ENCODE data around the gene OR2T6.
"Not testable (repeated sequence)": the region's sequence is repeated elsewhere in the genome, so short reads cannot be mapped to it uniquely, and the experiment has no call there.

Gene OR2T6

DNA sequence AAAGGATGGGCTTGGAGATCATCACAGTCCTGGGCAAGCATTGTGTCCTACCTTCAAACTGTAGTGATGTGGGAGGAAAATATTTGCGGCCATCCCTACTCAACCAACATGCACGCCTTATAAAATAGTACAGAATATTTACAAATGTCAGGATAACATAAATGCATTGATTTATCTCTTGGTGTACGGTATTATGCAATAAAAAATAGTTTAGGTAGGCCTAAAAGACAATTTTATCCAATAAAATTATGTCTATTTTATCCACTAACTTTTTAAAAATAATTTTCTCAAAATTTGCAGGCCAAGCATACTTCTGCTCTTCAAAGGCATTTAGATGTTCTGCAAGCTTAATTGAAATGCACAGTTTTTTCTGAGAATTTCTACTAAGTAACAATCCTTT, 27.2 kb downstream of the OR2T6 start, which contains the start of gene OR2T1:
Gene OR2T1, plus strand, starts transcription at position 301 of the 400 bp plus-strand sequence. CDS start 3,100 bp downstream, outside the sequence.
- Histone ChIP-seq H3K36me3 (ENCODE audit: control insufficient read depth in 1 of 2, insufficient read depth in 2 of 2, low read length in 2 of 2) (no peaks in the 10 kb centered on the region), H3K4me3 (ENCODE audit: low read depth in 1 of 2, low read length in 2 of 2) (no peak within 1 kb of the TSS), H3K27me3 (ENCODE audit: low read depth, low read length) (no peaks in the 10 kb centered on the region), H3K27ac (ENCODE audit: low read length) (no peak within 1 kb of the TSS), H3K4me1 (ENCODE audit: control insufficient read depth in 1 of 2, insufficient read depth in 2 of 2, low read length in 2 of 2) (no peaks in the 10 kb centered on the region), H3K9me3 (ENCODE audit: control insufficient read depth in 1 of 2, low read length in 2 of 2) (no peaks in the 10 kb centered on the region)

DNA sequence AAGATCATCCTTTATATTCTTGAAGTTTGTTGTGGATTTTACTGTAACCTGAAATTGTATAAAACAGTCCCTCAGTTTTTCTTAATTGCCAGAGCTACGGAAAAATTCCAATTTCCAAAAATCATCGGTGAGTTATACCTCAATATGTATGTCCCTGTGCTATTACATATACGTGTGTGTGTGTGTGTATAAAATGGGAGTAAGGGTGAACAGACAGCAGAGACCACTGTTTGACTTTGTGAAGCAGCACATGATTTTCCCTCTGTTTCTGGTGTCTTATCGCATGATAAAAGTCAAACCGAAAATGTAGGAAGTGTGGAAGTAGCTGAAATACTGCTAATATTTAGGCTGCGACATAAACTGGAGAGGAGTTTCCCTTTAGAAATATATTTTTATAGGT, 28.5 kb downstream of the OR2T6 start:
- no peak overlapping the region for H3K4me3 ChIP-seq (ENCODE audit: low read depth in 1 of 2, low read length in 2 of 2)
- no peaks in the 10 kb centered on the region for H3K27me3 ChIP-seq (ENCODE audit: low read depth, low read length)
- no peaks in the 10 kb centered on the region for H3K36me3 ChIP-seq (ENCODE audit: control insufficient read depth in 1 of 2, insufficient read depth in 2 of 2, low read length in 2 of 2)
- no peak overlapping the region for H3K27ac ChIP-seq (ENCODE audit: low read length)
- no peaks in the 10 kb centered on the region for H3K9me3 ChIP-seq (ENCODE audit: control insufficient read depth in 1 of 2, low read length in 2 of 2)
- no peaks in the 10 kb centered on the region for H3K4me1 ChIP-seq (ENCODE audit: control insufficient read depth in 1 of 2, insufficient read depth in 2 of 2, low read length in 2 of 2)

DNA sequence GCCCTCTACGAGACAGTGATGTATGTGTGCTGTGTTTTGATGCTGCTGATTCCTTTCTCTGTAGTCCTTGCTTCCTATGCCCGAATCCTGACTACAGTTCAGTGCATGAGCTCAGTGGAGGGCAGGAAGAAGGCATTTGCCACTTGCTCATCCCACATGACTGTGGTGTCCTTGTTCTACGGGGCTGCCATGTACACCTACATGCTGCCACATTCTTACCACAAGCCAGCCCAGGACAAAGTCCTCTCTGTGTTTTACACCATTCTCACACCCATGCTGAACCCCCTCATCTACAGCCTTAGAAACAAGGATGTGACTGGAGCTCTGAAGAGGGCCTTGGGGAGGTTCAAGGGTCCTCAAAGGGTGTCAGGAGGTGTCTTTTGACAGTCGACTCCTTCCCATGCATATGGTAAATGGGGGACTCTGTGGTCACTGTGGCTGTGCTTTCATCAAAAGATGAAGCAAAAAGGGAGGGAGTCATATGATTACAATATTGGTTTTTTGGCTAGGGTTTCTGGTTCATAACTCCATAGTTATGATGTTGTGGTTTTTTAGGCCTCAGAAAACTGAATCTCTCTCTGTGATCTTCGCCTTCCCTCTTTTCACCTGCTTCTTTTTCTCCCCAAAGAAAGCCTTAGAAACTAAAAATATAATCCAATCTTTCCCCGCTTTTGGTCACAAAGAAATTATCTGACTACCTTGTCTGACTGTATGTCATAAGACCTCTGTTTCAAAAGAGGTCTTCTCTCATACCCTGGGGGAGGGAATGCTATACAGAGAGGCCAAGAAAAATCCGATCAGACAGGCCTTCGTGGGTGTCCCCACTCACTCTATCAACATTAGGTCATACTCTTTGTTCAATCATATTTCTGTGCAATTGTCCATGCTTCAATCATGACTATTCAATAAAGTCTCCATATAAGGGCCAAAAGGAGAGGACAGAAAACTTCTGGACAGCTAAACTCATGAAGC, 31.5 kb downstream of the OR2T6 start:
- no peaks in the 10 kb centered on the region for H3K36me3 ChIP-seq (ENCODE audit: control insufficient read depth in 1 of 2, insufficient read depth in 2 of 2, low read length in 2 of 2)
- H3K27ac ChIP-seq (ENCODE audit: low read length) = no peak overlapping the region
- H3K4me3 ChIP-seq (ENCODE audit: low read depth in 1 of 2, low read length in 2 of 2) = no peak overlapping the region
- H3K27me3 ChIP-seq (ENCODE audit: low read depth, low read length) = no peaks in the 10 kb centered on the region
- H3K4me1 ChIP-seq (ENCODE audit: control insufficient read depth in 1 of 2, insufficient read depth in 2 of 2, low read length in 2 of 2) = no peaks in the 10 kb centered on the region
- peaks cover 2 to 5% of the 10 kb centered on the region in 2 donors for H3K9me3 ChIP-seq (ENCODE audit: control insufficient read depth in 1 of 2, low read length in 2 of 2)

DNA sequence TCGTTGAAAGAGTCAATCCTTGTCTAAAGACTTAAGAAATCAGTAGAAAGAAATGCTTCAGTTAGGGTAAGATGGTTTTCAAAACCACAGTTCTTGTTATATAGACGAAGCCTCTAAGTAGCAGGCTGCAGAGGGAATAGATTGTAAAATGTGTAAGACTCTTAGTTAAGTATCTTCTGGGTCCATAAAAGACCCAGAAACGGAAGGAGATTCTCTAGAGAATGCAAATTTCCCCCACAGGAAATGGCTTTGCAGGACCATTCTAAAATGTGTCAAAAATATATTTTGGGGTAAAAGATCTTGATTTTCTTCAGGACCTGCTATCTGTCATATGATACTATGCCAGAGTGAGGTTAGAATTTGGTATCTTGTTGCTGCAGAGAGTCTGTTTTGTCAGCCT, 40.7 kb downstream of the OR2T6 start:
- no peak overlapping the region for H3K27ac ChIP-seq (ENCODE audit: low read length)
- H3K27me3 ChIP-seq (ENCODE audit: low read depth, low read length) = no peaks in the 10 kb centered on the region
- H3K9me3 ChIP-seq (ENCODE audit: control insufficient read depth in 1 of 2, low read length in 2 of 2) = peaks cover 0 to 5% of the 10 kb centered on the region in 2 donors
- no peaks in the 10 kb centered on the region for H3K4me1 ChIP-seq (ENCODE audit: control insufficient read depth in 1 of 2, insufficient read depth in 2 of 2, low read length in 2 of 2)
- H3K36me3 ChIP-seq (ENCODE audit: control insufficient read depth in 1 of 2, insufficient read depth in 2 of 2, low read length in 2 of 2) = no peaks in the 10 kb centered on the region
- no peak overlapping the region for H3K4me3 ChIP-seq (ENCODE audit: low read depth in 1 of 2, low read length in 2 of 2)

DNA sequence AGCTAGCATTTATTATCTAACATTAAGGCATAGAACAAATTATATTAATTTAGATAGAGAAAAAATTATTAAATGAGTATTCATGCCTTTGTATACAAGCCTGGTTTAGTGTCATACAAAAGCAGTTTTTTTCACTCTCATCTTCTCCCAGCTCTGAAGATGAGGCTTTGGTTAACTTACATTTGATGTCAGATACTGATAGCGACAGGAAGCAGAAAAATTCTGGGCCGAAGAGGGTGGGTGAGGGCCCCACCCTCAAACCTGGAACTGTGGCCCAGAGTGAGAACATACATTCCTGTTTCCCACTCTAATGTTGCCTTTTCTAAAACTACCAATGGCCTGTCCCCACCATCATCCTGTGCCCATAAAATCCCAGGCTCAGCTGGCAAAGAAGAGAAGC, 42.3 kb downstream of the OR2T6 start:
- no peaks in the 10 kb centered on the region for H3K4me1 ChIP-seq (ENCODE audit: control insufficient read depth in 1 of 2, insufficient read depth in 2 of 2, low read length in 2 of 2)
- no peak overlapping the region for H3K27ac ChIP-seq (ENCODE audit: low read length)
- peaks cover 0 to 3% of the 10 kb centered on the region in 2 donors for H3K9me3 ChIP-seq (ENCODE audit: control insufficient read depth in 1 of 2, low read length in 2 of 2)
- no peaks in the 10 kb centered on the region for H3K27me3 ChIP-seq (ENCODE audit: low read depth, low read length)
- no peaks in the 10 kb centered on the region for H3K36me3 ChIP-seq (ENCODE audit: control insufficient read depth in 1 of 2, insufficient read depth in 2 of 2, low read length in 2 of 2)
- no peak overlapping the region for H3K4me3 ChIP-seq (ENCODE audit: low read depth in 1 of 2, low read length in 2 of 2)

DNA sequence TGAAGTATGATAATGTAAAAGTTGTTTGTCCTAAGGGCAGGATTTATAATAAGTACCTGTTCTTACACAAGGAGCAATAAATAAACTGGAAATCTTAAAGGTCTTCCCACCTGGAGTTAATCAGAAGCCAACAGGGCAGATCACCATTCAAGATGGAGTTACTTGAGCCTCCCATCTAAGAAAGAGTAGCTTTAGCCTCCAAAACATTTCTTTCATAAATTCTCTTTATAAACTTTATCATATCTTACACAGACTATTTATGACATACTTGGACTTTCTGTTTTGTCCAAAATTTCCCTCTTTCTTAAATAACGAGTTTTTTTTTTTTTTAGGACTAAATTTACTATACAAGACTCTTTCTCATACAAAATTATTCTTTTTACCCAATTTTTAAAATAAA, 45.8 kb downstream of the OR2T6 start:
- Histone ChIP-seq H3K27ac (ENCODE audit: low read length) (no peak overlapping the region), H3K4me1 (ENCODE audit: control insufficient read depth in 1 of 2, insufficient read depth in 2 of 2, low read length in 2 of 2) (no peaks in the 10 kb centered on the region), H3K36me3 (ENCODE audit: control insufficient read depth in 1 of 2, insufficient read depth in 2 of 2, low read length in 2 of 2) (no peaks in the 10 kb centered on the region), H3K9me3 (ENCODE audit: control insufficient read depth in 1 of 2, low read length in 2 of 2) (peaks cover 0 to 3% of the 10 kb centered on the region in 2 donors), H3K27me3 (ENCODE audit: low read depth, low read length) (no peaks in the 10 kb centered on the region), H3K4me3 (ENCODE audit: low read depth in 1 of 2, low read length in 2 of 2) (no peak overlapping the region)

DNA sequence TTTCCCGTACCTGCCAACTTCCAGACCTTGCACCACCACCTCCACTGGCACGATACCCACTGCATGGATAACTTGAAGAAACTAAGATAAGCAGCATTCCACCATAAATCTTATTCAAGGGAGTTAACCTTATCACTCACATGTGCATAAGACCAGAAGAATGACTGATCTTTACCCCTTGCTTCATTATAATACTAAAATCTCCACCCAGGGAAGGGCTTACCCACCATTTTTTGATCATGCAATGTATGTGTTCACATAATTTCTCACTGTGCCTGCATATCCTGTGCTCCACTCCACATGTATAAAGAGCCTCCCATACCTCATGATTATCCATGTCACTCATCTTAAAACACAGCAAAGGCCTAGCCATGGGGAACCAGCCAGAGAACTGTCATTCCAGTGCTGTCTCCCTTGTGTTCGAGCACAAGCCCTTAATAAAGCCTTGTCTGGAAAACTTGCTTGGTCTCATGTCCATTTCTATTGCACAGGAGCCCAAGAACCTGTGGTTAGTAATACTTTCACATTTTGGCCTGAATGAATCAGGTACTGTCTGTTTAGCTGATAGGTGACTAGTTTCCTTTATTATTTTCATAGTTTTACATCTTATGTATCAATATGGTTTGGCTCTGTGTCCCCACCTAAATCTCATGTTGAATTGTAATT, 52.1 kb downstream of the OR2T6 start:
- not testable (repeated sequence) for H3K9me3 ChIP-seq (ENCODE audit: control insufficient read depth in 1 of 2, low read length in 2 of 2); H3K4me1 ChIP-seq (ENCODE audit: control insufficient read depth in 1 of 2, insufficient read depth in 2 of 2, low read length in 2 of 2); H3K27ac ChIP-seq (ENCODE audit: low read length); H3K4me3 ChIP-seq (ENCODE audit: low read depth in 1 of 2, low read length in 2 of 2); H3K27me3 ChIP-seq (ENCODE audit: low read depth, low read length); H3K36me3 ChIP-seq (ENCODE audit: control insufficient read depth in 1 of 2, insufficient read depth in 2 of 2, low read length in 2 of 2)

DNA sequence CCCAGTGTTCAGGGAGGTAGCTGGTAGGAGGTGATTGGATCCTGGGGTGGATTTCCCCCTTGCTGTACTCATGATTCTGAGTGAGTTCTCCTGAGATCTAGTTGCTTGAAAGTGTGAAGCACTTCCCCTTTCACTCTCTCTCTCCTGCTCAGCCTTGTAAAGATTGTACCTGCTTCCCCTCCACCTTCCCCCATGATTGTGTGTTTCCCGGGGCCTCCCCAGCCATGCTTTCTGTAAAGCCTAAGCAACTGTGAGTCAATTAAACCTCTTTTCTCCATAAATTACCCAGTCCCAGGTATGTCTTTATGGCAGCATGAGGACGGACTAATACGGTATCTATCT, 52.6 kb downstream of the OR2T6 start:
- H3K9me3 ChIP-seq (ENCODE audit: control insufficient read depth in 1 of 2, low read length in 2 of 2); H3K36me3 ChIP-seq (ENCODE audit: control insufficient read depth in 1 of 2, insufficient read depth in 2 of 2, low read length in 2 of 2); H3K4me3 ChIP-seq (ENCODE audit: low read depth in 1 of 2, low read length in 2 of 2); H3K27ac ChIP-seq (ENCODE audit: low read length); H3K27me3 ChIP-seq (ENCODE audit: low read depth, low read length); H3K4me1 ChIP-seq (ENCODE audit: control insufficient read depth in 1 of 2, insufficient read depth in 2 of 2, low read length in 2 of 2): not testable (repeated sequence)

DNA sequence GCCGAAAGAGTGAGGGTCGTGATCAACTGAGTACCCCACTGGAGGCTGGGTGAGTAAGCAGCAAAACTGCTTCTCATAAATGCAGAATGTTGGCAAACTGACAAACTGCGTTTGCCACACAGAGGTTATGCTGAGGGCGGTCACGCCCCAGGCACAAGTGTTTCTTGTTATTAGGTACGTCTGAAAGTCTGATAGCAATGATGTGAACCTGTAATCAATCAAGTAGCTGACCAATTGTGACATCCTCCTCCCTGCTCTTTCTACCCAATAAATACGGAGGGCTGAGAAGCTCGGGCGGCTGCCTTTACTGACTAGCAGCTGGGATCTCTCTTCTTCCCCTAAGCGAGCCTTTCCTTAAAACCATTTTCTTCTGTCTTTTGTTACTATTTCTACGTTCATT, 56.1 kb downstream of the OR2T6 start:
- not testable (repeated sequence) for H3K27me3 ChIP-seq (ENCODE audit: low read depth, low read length); H3K27ac ChIP-seq (ENCODE audit: low read length); H3K36me3 ChIP-seq (ENCODE audit: control insufficient read depth in 1 of 2, insufficient read depth in 2 of 2, low read length in 2 of 2); H3K4me3 ChIP-seq (ENCODE audit: low read depth in 1 of 2, low read length in 2 of 2); H3K9me3 ChIP-seq (ENCODE audit: control insufficient read depth in 1 of 2, low read length in 2 of 2); H3K4me1 ChIP-seq (ENCODE audit: control insufficient read depth in 1 of 2, insufficient read depth in 2 of 2, low read length in 2 of 2)

DNA sequence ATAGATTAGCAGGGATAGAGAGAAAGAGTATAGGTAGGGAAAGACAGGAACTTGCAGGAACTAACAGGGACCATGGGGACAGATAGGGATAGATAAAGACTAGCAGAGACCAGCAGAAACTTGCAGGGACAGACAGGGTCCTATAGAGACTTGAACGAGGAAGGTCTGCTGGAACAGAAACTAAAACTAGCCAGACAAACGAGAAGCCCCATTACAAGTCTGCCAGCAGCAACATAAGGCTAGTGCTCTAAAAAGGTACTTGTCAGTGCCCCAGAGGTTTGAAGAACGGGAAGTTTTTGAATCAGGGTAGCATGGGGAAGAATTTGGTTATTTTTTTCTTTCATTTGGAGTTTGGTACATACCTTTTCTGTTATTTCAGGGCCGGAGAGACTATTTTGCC, 56.7 kb downstream of the OR2T6 start:
- H3K27me3 ChIP-seq (ENCODE audit: low read depth, low read length); H3K9me3 ChIP-seq (ENCODE audit: control insufficient read depth in 1 of 2, low read length in 2 of 2); H3K4me3 ChIP-seq (ENCODE audit: low read depth in 1 of 2, low read length in 2 of 2); H3K27ac ChIP-seq (ENCODE audit: low read length); H3K4me1 ChIP-seq (ENCODE audit: control insufficient read depth in 1 of 2, insufficient read depth in 2 of 2, low read length in 2 of 2); H3K36me3 ChIP-seq (ENCODE audit: control insufficient read depth in 1 of 2, insufficient read depth in 2 of 2, low read length in 2 of 2): not testable (repeated sequence)

DNA sequence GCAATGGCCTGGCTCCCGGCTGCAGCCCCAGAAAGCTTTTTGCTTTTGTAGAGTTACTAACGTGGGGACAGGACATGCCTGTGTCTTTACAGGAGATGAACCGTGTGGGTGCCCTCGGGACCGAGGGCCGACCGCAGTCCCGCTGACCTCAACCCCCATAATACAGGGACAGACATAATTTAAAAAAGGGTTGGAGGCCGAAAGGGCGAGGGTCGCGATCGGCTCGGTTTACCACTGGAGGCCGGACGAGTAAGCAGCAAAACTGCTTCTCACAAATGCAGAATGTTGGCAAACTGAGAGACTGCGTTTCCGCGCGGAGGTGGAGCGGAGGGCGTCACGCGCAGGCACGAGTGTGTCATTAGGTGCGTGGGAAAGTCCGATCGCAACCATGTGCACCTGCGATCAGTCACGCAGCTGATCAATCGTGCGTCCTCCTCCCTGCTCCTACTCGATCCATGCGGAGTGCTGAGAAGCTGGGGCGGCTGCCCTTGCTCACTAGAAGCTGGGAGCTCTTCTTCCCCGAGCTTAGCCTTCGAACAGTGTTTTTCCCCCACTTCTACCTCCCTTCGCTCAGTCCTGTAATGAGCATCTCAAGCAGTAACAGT, 58.4 kb downstream of the OR2T6 start:
- not testable (repeated sequence) for H3K36me3 ChIP-seq (ENCODE audit: control insufficient read depth in 1 of 2, insufficient read depth in 2 of 2, low read length in 2 of 2); H3K27ac ChIP-seq (ENCODE audit: low read length); H3K27me3 ChIP-seq (ENCODE audit: low read depth, low read length); H3K4me3 ChIP-seq (ENCODE audit: low read depth in 1 of 2, low read length in 2 of 2); H3K4me1 ChIP-seq (ENCODE audit: control insufficient read depth in 1 of 2, insufficient read depth in 2 of 2, low read length in 2 of 2); H3K9me3 ChIP-seq (ENCODE audit: control insufficient read depth in 1 of 2, low read length in 2 of 2)

All from muscle layer of duodenum (tissue), 2 donors.